Endodermal cell (in vitro differentiated cells): Measurements from ENCODE around the gene LRP8. TPM values are rescaled to one million over a fixed set of nuclear protein-coding genes. Genes with fewer than 3 reads are reported as not detected.
A peak's percentile ranks its signal among the peaks of the same experiment; 100 is the strongest.

ENCODE experiments used
- DNase-seq: peaks from one replicate; pipeline ENCODE4 v3.0.0-alpha.2; 2017
- H3K27ac ChIP-seq: 2 replicates; pipeline ENCODE4 v1.5.1; 2013; ENCODE audit warnings: mild to moderate bottlenecking, low read depth, low read length, moderate library complexity
- H3K27me3 ChIP-seq: 2 replicates; pipeline ENCODE4 v1.6.1; 2013; ENCODE audit warnings: mild to moderate bottlenecking, low read length, moderate library complexity; ENCODE audit not compliant: insufficient read depth, control insufficient read depth, poor library complexity, severe bottlenecking
- H3K36me3 ChIP-seq: 2 replicates; pipeline ENCODE4 v1.7.0; 2013; ENCODE audit warnings: mild to moderate bottlenecking, low read length, moderate library complexity; ENCODE audit not compliant: control insufficient read depth, insufficient read depth
- H3K4me1 ChIP-seq: one replicate; pipeline ENCODE4 v1.7.0; 2013; ENCODE audit warnings: low read length; ENCODE audit not compliant: control insufficient read depth, insufficient read depth
- H3K4me3 ChIP-seq: 2 replicates; pipeline ENCODE4 v1.5.1; 2013; ENCODE audit warnings: mild to moderate bottlenecking, low read length, moderate library complexity
- H3K9ac ChIP-seq: 2 replicates; pipeline ENCODE4 v1.6.1; 2013; ENCODE audit warnings: mild to moderate bottlenecking, low read length, moderate library complexity; ENCODE audit not compliant: poor library complexity, severe bottlenecking; ENCODE audit errors: extremely low read depth
- H3K9me3 ChIP-seq: 2 replicates; pipeline ENCODE4 v1.6.1; 2013; ENCODE audit warnings: mild to moderate bottlenecking, low read length, moderate library complexity; ENCODE audit not compliant: control insufficient read depth
- H3K27ac Mint-ChIP-seq: 2 replicates; pipeline ENCODE4 v1.8.0; 2020; ENCODE audit warnings: mixed read lengths
- H3K27me3 Mint-ChIP-seq: 2 replicates; pipeline ENCODE4 v1.8.0; 2021; ENCODE audit warnings: mild to moderate bottlenecking, mixed read lengths; ENCODE audit not compliant: insufficient read depth
- H3K36me3 Mint-ChIP-seq: 2 replicates; pipeline ENCODE4 v1.8.0; 2020; ENCODE audit warnings: low read depth, mixed read lengths
- H3K4me1 Mint-ChIP-seq: 2 replicates; pipeline ENCODE4 v1.8.0; 2020; ENCODE audit warnings: mixed read lengths
- H3K4me3 Mint-ChIP-seq: 2 replicates; pipeline ENCODE4 v1.8.0; 2020; ENCODE audit warnings: mild to moderate bottlenecking, moderate library complexity, mixed read lengths
- H3K9me3 Mint-ChIP-seq: 2 replicates; pipeline ENCODE4 v1.8.0; 2020; ENCODE audit warnings: mild to moderate bottlenecking, mixed read lengths
- WGBS, 2 experiments: methylation state at CpG; one replicate each; pipeline versions ENCODE4 v1.1.5 to v1.1.7; 2013; ENCODE audit warnings: missing lambda C conversion rate in 2 of 2, mixed read lengths in 1 of 2; ENCODE audit not compliant: insufficient coverage in 1 of 2, insufficient read length in 1 of 2; 5-methylcytosine and 5-hydroxymethylcytosine counted together
- total RNA-seq, 2 donors: library from RNA; stranded (reverse); fragmentation: NEBNext Ultra II Directional in 1 of 2; extraction: Animal tissue kit (Norgen Biotek cat#: 25700) in 1 of 2; gene quantifications; 2 replicates in 1 of 2; 3 replicates in 1 of 2; pipeline ENCODE4 v1.2.1, GENCODE V29; 2021
- TF ChIP-seq, protein P1 (sequence below): fragments of 200-600 bp; sonication (generic); conservative IDR thresholded peaks from 2 replicates; pipeline ENCODE4 v1.5.0; 2021; ENCODE audit warnings: antibody characterized with exemption, mild to moderate bottlenecking

Gene LRP8
- total RNA-seq, 2 donors from 2014 or later, result 29.1 to 39.6 TPM

- Mint-ChIP-seq H3K4me3 (no peak overlapping the region), H3K27me3 (peaks cover 8% of the 10 kb centered on the region), H3K36me3 (peaks cover 1% of the 10 kb centered on the region), H3K4me1 (peaks cover 25% of the 10 kb centered on the region), H3K9me3 (peaks cover 2% of the 10 kb centered on the region), H3K27ac (no peak overlapping the region)
- no peaks in the 10 kb centered on the region for H3K27me3 ChIP-seq
- peaks cover 3% of the 10 kb centered on the region for H3K4me1 ChIP-seq
- TF ChIP-seq, protein P1, sequence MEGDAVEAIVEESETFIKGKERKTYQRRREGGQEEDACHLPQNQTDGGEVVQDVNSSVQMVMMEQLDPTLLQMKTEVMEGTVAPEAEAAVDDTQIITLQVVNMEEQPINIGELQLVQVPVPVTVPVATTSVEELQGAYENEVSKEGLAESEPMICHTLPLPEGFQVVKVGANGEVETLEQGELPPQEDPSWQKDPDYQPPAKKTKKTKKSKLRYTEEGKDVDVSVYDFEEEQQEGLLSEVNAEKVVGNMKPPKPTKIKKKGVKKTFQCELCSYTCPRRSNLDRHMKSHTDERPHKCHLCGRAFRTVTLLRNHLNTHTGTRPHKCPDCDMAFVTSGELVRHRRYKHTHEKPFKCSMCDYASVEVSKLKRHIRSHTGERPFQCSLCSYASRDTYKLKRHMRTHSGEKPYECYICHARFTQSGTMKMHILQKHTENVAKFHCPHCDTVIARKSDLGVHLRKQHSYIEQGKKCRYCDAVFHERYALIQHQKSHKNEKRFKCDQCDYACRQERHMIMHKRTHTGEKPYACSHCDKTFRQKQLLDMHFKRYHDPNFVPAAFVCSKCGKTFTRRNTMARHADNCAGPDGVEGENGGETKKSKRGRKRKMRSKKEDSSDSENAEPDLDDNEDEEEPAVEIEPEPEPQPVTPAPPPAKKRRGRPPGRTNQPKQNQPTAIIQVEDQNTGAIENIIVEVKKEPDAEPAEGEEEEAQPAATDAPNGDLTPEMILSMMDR, result no peak
- 95 to 97% methylated on average over 8 to 11 of the region's 11 CpGs for WGBS, 2 experiments
- H3K4me3 ChIP-seq, result no peak overlapping the region
- H3K36me3 ChIP-seq, result no peaks in the 10 kb centered on the region
- no peaks in the 10 kb centered on the region for H3K9me3 ChIP-seq
- H3K27ac ChIP-seq, result no peak overlapping the region
- H3K9ac ChIP-seq, result no peak overlapping the region
- no peak for DNase-seq
These were observed 17.3 kb upstream of the LRP8 start for GRCh38 chr1:53344921-53345838.

GRCh38 chr1:53343831-53344668, 16.2 kb upstream of the LRP8 start:
- no peak overlapping the region for H3K4me3 ChIP-seq
- H3K4me1 Mint-ChIP-seq, result peaks cover 16% of the 10 kb centered on the region
- H3K36me3 ChIP-seq, result no peaks in the 10 kb centered on the region
- DNase-seq, result peak; percentile 70
- H3K27me3 ChIP-seq, result no peaks in the 10 kb centered on the region
- H3K27ac Mint-ChIP-seq, result no peak overlapping the region
- peaks cover 12% of the 10 kb centered on the region for H3K27me3 Mint-ChIP-seq
- 73 to 84% methylated on average over 3 to 9 of the region's 9 CpGs for whole genome bisulfite sequencing, 2 experiments
- H3K27ac ChIP-seq, result no peak overlapping the region
- H3K4me3 Mint-ChIP-seq, result no peak overlapping the region
- H3K9me3 ChIP-seq, result no peaks in the 10 kb centered on the region
- TF ChIP-seq, protein P1, result no peak
- H3K36me3 Mint-ChIP-seq, result peaks cover 1% of the 10 kb centered on the region
- H3K9me3 Mint-ChIP-seq, result peaks cover 2% of the 10 kb centered on the region
- H3K4me1 ChIP-seq, result no peaks in the 10 kb centered on the region
- no peak overlapping the region for H3K9ac ChIP-seq

DNA sequence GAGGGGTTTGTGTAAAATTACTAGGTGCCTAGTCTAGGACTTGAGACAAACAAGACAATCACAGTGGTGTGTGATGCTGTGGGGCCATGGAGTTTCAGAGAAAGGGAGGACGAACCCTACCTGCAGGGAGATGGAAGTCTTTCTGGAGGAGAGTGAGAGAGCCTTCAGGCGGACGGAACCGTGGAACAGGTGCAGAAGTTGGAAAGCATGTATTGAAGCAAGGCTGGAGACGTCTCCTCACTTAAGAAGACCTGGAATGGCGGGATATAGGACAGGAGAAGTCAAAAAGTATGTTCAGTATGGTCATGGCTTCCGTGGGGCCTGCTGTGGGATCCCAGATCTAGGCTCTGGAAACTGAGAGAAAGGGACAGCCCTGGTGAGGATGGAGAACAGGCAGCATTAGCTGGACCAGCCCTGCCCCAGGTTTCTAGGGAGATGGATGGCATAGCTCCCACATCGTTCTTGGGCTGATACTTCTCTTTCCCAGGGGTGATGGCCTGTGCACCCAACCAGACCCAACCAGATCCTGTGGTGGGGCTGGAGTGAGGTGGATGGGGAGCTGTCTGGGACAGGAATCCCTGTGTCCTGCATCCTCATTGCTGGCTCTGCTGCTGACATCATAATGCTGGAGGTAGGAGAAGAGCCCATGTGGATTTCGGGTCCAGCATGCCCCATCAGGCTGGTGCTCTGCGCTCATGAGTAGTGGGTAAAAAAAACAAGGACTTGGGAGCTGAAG, 15.0 kb upstream of the LRP8 start:
- H3K9me3 Mint-ChIP-seq, result peaks cover 2% of the 10 kb centered on the region
- H3K4me3 Mint-ChIP-seq, result no peak overlapping the region
- H3K9ac ChIP-seq, result no peak overlapping the region
- DNase-seq, result no peak
- H3K27ac ChIP-seq, result no peak overlapping the region
- TF ChIP-seq, protein P1, result no peak
- H3K36me3 Mint-ChIP-seq, result peaks cover 1% of the 10 kb centered on the region
- H3K4me1 Mint-ChIP-seq, result peaks cover 14% of the 10 kb centered on the region
- H3K4me1 ChIP-seq, result no peaks in the 10 kb centered on the region
- no peaks in the 10 kb centered on the region for H3K36me3 ChIP-seq
- H3K27ac Mint-ChIP-seq, result no peak overlapping the region
- H3K9me3 ChIP-seq, result no peaks in the 10 kb centered on the region
- H3K27me3 Mint-ChIP-seq, result peaks cover 12% of the 10 kb centered on the region
- whole genome bisulfite sequencing, 2 experiments, result 79 to 88% methylated on average over 7 to 10 of the region's 10 CpGs
- H3K4me3 ChIP-seq, result no peak overlapping the region
- no peaks in the 10 kb centered on the region for H3K27me3 ChIP-seq
